Hematopoietic multipotent progenitor cell treated with erythropoietin and hydrocortisone succinate and interleukin-3 and kit ligand, for 17 days (in vitro differentiated cells): Measurements from ENCODE around the gene CUL3.
"Not testable (repeated sequence)": the region's sequence is repeated elsewhere in the genome, so short reads cannot be mapped to it uniquely, and the experiment has no call there.

Experiments used
- DNase-seq: peaks from one replicate; pipeline ENCODE4 v3.0.0-alpha.2; 2015; ENCODE audit warnings: low spot score

Gene CUL3

GRCh38 chr2:224585211-224586088 is at the start of gene CUL3:
TSS of gene CUL3 (minus strand) at chr2:224585363. CDS start at chr2:224585009, 354 bp downstream.
- DNase-seq: peak; percentile 99

DNA sequence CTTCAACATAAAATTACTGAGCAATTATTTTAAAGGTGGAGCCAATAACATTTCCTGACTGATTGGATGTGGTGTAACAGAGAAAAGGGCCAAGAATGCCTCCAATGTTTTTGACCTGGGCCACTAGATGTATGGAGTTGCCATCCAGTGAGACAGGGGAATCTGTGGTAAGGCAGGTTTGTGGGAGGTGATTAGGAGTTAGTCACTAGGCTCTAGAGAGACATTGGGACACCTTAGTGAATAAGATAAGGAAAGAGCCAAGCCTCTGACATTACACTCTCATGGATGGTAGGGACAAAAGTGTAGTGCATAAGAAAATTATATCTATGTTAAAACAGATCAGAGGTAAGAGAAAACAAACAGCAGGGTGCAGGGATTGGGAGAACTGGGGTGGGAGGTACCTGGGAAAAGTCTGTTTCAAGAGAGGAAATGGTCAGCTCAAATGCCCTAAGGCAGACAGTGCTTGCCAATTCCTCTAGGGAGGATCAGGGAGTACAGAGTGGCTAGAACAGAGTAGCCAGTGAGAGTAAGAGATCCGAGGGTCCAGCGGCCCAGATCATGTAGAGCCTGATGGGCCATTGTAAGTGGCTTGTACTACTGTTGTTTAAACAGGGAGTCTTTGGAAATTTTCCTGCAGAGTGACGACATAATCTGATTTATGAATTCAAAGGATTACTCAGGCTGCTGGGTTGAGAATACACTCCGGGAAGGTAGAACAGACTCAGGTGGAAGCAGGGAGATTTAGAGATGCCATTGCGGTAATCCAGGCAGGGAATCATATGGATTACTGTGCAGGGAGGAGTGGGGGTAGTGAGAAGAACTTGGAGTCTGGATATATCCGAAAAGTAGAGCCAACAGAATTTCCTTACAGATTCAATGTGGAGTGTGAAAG is 45.7 kb upstream of the CUL3 start:
- no peak for DNase-seq

- no peak for DNase-seq
Measured at GRCh38 chr2:224628416-224628815, 43.3 kb upstream of the CUL3 start.

DNA sequence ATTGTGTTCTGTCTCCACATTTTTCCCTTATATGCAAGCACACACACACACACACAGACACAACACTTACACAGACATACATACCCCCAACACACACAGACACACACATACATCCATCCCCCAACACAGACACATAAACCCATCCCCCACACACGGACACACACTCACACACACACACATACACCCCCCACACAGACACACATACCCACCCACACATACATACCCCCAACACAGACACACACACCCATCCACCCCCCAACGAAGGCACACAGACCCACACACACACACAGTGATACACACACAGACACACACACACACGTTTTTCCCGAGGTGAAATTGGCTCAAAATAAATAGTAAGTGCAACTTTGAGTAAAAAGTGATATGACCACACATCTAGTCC is 41.6 kb upstream of the CUL3 start:
- DNase-seq: no peak

GRCh38 chr2:224613543-224614286 is 28.6 kb upstream of the CUL3 start:
- DNase-seq: no peak

GRCh38 chr2:224612578-224612977 is 27.4 kb upstream of the CUL3 start:
- DNase-seq: no peak

- no peak for DNase-seq
Measured at GRCh38 chr2:224611938-224612337, 26.8 kb upstream of the CUL3 start.

DNA sequence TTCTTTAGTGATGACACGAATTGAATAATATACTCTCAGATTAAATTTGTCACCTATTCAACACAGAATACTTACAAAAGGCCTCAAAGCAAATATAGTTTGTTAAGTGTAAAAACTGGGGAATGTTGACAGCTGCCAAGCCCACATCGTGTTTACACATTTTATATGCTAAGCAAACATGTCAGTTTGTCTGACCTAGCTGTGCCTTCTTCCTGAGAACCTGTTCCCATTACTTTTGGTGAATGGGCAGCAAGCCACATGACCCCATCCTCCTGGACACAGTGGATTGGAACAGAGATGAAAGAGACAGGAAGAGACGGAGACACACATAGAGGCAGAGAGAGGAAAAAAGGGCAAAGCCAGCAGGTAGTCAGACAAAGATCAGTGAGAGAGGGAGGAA is 22.9 kb upstream of the CUL3 start:
- DNase-seq: no peak

DNA sequence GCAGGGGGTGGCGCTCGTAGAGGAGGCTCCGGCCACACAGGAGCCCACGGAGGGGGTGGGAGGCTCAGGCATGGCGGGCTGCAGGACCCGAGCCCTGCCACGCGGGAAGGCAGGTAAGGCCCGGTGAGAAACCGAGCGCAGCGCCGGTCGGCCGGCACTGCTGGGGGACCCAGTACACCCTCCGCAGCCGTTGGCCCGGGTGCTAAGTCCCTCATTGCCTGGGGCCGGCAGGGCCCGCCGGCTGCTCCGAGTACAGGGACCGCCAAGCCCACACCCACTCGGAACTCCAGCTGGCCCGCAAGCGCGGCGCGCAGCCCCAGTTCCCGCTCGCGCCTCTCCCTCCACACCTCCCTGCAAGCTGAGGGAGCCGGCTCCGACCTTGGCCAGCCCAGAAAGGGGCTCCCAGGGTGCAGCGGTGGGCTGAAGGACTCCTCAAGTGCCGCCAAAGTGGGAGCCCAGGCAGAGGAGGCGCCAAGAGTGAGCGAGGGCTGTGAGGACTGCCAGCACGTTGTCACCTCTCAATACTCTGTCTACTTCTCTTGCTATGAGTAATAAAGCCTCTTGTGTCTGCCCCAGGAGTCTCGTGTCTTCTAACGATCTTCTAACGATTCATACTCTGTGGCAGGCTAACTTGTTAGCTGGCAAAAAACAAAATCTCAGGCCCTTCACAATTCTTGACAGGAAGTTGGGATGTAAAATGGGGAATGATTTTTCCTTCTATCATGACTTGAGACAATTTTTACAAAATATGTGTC is 18.8 kb upstream of the CUL3 start:
- not testable (repeated sequence) for DNase-seq

DNA sequence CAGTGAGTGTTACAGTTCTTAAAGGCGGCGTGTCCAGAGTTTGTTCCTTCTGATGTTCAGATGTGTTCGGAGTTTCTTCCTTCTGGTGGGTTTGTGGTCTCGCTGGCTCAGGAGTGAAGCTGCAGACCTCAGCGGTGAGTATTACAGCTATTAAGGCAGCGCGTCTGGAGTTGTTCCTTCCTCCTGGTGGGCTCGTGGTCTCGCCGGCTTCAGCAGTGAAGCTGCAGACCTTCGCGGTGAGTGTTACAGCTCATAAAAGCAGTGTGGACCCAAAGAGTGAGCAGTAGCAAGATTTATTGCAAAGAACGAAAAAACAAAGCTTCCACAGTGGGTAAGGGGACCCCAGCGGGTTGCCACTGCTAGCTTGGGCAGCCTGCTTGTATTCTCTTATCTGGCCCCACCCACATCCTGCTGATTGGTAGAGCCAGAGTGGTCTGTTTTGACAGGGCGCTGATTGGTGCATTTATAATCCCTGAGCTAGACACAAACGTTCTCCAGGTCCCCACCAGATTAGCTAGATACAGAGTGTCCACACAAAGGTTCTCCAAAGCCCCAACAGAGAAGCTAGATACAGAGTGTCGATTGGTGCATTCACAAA is 17.7 kb upstream of the CUL3 start:
- DNase-seq: not testable (repeated sequence)

- DNase-seq: no peak
Measured at GRCh38 chr2:224601923-224602322, 16.8 kb upstream of the CUL3 start.

DNA sequence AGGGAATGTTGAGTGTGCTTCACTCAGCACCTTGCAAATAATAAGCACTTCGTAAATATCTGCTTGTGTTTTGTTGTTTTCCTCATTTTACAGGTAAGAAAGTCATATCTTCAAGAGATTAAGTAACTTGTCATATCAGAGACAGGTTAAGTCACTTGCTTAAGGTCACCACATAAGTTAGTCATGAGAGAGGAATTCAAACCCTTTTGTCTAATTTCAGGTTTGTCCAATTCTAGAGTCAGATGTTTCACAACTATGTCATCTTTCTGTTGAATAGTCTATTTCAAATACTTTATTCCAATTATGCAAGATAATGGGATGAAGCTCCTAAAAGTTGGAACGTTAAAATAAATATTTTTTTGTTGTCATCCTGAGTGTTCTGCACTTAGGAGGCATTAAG is 13.5 kb upstream of the CUL3 start:
- no peak for DNase-seq

- no peak for DNase-seq
Measured at GRCh38 chr2:224596289-224596688, 11.1 kb upstream of the CUL3 start.

GRCh38 chr2:224595518-224595917 is 10.4 kb upstream of the CUL3 start:
- DNase-seq: no peak

DNA sequence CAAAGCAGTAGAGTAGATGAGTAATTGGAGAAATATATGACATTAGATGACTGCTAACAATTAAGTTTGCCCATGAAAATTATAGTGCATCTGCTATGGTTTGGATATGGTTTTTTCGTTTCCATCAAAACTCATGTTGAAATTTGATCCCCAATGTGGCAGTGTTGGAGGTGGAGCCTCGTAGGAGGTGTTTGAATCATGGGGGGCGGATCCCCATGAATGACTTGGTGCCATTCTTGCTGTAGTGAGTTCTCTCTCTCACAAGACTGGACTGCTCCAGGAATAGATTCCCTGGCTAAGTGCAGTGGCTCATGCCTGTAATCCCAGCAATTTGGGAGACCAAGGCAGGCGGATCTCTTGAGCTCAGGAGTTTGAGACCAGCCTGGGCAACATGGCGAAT is 9.7 kb upstream of the CUL3 start:
- DNase-seq: no peak

DNA sequence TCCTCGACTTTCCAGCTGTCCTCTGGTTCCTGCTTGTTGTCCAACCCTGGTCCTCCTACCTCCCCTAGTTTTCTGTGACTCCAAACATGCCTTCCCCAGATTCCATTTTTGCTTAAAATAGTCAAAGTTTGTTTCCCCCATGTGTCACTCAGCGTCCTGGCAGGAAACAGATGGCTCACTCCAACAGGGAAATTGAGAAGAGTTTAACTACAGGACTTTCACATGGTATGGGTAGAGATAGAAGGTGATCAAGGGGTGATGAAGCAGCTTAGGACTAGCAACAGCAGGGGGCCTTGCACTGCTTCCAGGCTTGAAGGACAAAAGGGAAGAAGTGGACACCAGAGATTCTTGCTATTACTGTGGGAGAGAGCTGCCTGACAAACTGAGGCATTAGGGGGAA is 6.1 kb upstream of the CUL3 start:
- DNase-seq: no peak

DNA sequence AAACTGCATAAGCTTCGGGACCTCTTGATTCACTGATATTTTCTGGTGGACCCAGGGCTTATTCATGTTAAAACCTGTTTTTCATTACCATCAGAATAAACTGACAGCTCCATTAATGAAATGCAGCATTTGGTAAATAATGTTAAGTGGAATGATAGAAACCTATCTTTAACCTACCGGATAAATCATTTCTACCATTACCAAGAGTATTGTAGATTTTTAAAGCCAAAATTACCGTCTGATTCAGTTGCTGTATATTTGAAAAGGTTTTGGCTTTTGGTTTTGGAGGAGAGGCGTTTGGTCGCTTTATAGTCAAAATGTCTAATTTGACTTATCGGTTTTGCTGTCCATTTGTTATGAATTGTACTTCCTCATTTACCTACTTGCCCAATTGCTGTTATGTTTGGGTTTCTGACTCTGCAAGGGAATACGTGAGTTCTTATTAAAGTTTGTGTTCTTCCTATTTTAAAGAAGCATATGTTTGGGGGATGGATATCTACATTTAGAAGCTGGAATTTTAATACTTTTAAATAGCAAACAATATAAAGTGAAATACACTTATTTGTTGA is 1.0 kb upstream of the CUL3 start:
- peak; percentile 30 for DNase-seq

- DNase-seq: peak; percentile 67
Measured at GRCh38 chr2:224584785-224585210, 365 bp downstream of the CUL3 start.

GRCh38 chr2:224584111-224584784 is 915 bp downstream of the CUL3 start:
- DNase-seq: peak; percentile 53

DNA sequence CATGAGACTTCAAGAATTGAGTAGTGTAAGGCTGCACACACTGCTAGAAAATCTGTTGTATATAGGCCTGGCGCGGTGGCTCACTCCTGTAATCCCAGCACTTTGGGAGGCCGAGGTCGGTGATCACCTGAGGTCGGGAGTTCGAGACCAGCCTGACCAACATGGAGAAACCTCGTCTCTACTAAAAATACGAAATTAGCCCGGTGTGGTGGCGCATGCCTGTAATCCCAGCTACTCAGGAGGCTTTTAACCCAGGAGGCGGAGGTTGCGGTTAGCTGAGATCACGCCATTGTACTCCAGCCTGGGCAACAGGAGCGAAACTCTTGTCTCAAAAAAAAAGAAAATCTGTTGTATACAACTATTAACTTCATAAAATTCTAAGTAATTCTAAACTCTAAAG is 2.1 kb downstream of the CUL3 start:
- not testable (repeated sequence) for DNase-seq
